Measurements from ENCODE around the gene CD84. TPM values are rescaled to one million over a fixed set of nuclear protein-coding genes. Genes with fewer than 3 reads are reported as not detected.
"Not testable (repeated sequence)": the region's sequence is repeated elsewhere in the genome, so short reads cannot be mapped to it uniquely, and the experiment has no call there.

CD84 gene
- total and polyA plus RNA-seq, 3 donors from 2014 or later = 6.4 to 7.7 (median 6.9) TPM

DNA sequence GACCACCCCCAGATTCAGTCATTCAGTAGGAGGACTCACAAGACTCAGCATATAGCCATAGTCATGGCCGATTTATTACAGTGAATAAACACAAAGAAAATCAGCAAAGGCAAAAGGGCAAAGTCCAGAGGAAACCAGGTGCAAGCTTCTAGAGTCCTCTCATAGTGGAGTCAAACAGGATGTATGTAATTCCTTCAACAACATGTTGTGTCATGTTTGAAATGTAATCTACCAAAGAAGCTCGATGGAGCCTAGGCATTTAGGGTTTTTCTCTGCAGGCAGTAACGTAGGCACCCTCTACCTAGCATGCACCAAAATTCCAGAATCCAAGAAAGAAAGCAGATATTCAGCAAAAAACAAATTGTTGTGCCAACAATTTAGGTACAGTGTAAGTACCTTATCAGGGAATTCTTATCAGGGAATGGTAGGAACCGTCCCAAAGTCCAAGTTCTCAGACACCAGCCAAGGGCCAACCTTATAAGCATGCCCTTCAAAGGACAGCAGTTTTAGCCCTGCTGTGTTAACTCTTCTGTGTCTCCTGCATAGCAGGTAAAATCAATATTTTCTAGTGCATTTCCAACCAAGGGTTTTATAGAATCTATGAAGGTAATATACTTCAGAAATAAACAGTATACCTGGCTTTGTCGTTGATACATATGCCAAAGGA, 40.2 kb downstream of the CD84 start:
- no peak for DNase-seq

DNA sequence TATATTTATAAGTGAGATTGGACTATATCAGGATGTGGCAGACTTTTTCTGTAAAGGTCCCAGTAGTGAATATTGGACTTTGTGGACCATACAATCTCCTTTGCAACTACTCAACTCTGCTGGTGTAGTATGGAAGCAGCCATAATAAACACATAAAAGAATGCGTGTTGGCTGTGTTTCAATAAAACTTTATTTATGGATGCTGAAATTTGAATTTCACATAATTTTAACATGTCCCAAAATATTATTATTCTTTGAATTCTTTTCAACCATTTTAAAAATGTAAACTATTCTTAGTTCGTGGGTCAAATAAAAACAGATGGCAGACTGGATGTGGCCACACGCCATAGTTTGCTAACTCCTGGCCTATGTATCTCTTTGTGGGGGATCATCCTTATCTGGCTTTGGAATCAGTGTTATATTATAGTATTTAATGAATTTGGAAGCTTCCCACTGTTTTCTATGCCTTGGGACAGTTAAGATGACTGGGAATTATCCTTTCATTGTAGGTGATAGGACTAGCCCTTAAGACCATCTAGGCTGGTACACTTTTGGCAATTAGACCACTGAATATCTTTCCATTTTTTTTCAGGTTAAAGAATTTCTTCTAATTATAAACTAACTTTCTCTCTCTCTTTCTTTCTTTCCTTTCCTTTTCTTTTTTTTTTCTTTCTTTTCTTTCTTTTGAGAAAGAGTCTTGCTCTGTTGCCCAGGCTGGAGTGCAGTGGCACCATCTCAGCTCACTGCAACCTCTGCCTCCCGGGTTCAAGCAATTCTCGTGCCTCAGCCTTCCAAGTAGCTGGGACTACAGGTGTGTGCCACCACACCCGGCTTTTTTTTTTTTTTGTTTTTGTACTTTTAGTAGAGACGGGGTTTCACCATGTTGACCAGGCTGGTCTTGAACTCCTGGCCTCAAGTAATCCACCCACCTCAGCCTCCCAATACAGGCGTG, 41.3 kb downstream of the CD84 start:
- H3K27me3 ChIP-seq = no peaks in the 10 kb centered on the region
- no peak for DNase-seq
- WGBS, 2 donors = 90 to 92% methylated on average over 8 of the region's 8 CpGs
- intact Hi-C loops (cut with DNase I; ENCODE audit: low total_unique reads) = no loop called here
- TF ChIP-seq POLR2A (IDR thresholded peaks at IDR 0.05) = no peak
- TF ChIP-seq, protein P1, sequence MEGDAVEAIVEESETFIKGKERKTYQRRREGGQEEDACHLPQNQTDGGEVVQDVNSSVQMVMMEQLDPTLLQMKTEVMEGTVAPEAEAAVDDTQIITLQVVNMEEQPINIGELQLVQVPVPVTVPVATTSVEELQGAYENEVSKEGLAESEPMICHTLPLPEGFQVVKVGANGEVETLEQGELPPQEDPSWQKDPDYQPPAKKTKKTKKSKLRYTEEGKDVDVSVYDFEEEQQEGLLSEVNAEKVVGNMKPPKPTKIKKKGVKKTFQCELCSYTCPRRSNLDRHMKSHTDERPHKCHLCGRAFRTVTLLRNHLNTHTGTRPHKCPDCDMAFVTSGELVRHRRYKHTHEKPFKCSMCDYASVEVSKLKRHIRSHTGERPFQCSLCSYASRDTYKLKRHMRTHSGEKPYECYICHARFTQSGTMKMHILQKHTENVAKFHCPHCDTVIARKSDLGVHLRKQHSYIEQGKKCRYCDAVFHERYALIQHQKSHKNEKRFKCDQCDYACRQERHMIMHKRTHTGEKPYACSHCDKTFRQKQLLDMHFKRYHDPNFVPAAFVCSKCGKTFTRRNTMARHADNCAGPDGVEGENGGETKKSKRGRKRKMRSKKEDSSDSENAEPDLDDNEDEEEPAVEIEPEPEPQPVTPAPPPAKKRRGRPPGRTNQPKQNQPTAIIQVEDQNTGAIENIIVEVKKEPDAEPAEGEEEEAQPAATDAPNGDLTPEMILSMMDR (IDR thresholded peaks at IDR 0.05) = no peak
- no peaks in the 10 kb centered on the region for H3K9me3 ChIP-seq
- no peak overlapping the region for H3K27ac ChIP-seq
- no peaks in the 10 kb centered on the region for H3K36me3 ChIP-seq (ENCODE audit: low read depth, missing control alignments)
- no peak overlapping the region for H3K4me3 ChIP-seq
- no peaks in the 10 kb centered on the region for H3K4me1 ChIP-seq

More for the DNA sequence above, 40.2 kb downstream of the CD84 start:
- TF ChIP-seq POLR2A (IDR thresholded peaks at IDR 0.05) = no peak
- TF ChIP-seq, protein P1 (IDR thresholded peaks at IDR 0.05) = no peak
- intact Hi-C loops (cut with DNase I; ENCODE audit: low total_unique reads) = no loop called here
- no peak overlapping the region for H3K4me3 ChIP-seq
- H3K27ac ChIP-seq = no peak overlapping the region
- no peaks in the 10 kb centered on the region for H3K27me3 ChIP-seq
- no peaks in the 10 kb centered on the region for H3K9me3 ChIP-seq
- 56 to 69% methylated on average over 5 of the region's 5 CpGs for WGBS, 2 donors
- H3K4me1 ChIP-seq = no peaks in the 10 kb centered on the region
- no peaks in the 10 kb centered on the region for H3K36me3 ChIP-seq (ENCODE audit: low read depth, missing control alignments)

DNA sequence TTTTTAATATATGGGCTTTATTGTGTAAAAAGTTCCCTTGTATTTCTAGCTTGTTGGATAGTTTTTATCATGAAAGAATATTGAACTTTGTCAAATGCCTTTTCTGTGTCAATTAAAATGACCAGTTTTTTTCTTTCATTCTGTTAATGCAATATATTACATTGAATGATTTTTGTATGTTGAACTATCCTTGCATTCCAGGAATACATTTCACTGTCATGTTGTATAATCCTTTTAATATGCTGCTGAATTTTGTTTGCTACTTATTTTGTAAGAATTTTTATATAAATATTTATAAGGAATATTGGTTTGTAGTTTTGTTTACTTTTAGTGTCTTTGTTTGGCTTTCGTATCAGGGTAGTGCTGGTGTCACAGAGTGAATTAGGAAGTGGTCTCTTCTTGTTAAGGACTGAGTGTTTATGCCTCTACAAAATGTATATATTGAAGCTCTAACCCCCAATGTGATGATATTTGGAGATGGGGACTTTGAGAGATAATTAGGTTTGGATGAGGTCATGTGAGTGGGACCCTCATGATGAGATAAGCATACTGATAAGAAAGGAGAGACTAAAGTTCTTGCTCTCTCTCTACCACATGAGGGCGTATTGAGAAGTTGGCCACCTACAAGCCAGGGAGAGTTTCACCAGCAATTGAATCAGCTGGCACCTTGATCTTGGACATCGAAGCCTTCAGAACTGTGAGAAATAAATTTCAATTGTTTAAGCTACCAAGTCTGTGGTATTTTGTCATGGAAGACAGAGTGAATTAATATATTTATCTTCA, 44.3 kb downstream of the CD84 start:
- no peak overlapping the region for H3K27ac ChIP-seq
- 80 to 90% methylated on average over 3 of the region's 3 CpGs for WGBS, 2 donors
- TF ChIP-seq, protein P1 (IDR thresholded peaks at IDR 0.05) = no peak
- TF ChIP-seq POLR2A (IDR thresholded peaks at IDR 0.05) = no peak
- no peaks in the 10 kb centered on the region for H3K36me3 ChIP-seq (ENCODE audit: low read depth, missing control alignments)
- H3K9me3 ChIP-seq = no peaks in the 10 kb centered on the region
- intact Hi-C loops (cut with DNase I; ENCODE audit: low total_unique reads) = no loop called here
- H3K4me3 ChIP-seq = no peak overlapping the region
- DNase-seq = no peak
- no peaks in the 10 kb centered on the region for H3K27me3 ChIP-seq
- H3K4me1 ChIP-seq = no peaks in the 10 kb centered on the region

DNA sequence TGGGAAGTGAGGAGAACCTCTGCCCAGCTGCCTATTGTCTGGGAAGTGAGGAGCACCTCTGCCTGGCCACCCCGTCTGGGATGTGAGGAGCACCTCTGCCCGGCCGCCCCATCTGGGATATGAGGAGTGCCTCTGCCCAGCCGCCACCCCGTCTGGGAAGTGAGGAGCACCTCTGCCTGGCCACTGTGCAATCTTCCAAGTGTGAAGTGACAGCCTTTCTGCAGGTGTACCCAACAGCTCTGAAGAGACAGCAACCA, 46.8 kb downstream of the CD84 start:
- H3K4me3 ChIP-seq; H3K27ac ChIP-seq; H3K4me1 ChIP-seq; H3K36me3 ChIP-seq (ENCODE audit: low read depth, missing control alignments); intact Hi-C loops (cut with DNase I; ENCODE audit: low total_unique reads); H3K9me3 ChIP-seq; DNase-seq; H3K27me3 ChIP-seq: not testable (repeated sequence)
- WGBS, 2 donors = 71 to 93% methylated on average over 1 to 5 of the region's 5 CpGs

DNA sequence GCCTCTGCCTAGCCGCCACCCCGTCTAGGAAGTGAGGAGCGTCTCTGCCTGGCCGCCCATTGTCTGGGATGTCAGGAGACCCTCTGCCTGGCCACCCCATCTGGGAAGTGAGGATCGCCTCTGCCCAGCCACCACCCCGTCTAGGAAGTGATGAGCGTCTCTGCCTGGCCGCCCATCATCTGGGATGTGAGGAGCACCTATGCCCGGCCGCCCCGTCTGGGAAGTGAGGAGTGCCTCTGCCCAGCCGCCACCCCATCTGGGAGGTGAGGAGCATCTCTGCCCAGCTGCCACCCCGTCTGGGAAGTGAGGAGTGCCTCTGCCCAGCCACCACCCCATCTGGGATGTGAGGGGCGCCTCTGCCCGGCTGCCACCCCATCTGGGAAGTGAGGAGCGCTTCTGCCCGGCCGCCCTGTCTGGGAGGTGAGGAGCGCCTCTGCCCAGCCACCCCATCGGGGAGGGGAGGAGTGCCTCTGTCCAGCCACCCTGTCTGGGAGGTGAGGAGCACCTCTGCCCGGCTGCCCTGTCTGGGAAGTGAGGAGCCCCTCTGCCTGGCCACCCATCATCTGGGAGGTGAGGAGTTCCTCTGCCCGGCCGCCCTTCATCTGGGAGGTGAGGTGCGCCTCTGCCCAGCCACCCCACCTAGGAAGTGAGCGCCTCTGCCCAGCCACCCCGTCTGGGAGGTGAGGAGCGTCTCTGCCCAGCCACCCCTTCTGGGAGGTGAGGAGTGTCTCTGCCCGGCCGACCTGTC, 47.3 kb downstream of the CD84 start:
- H3K4me3 ChIP-seq; H3K36me3 ChIP-seq (ENCODE audit: low read depth, missing control alignments); H3K4me1 ChIP-seq; H3K27ac ChIP-seq; DNase-seq; H3K27me3 ChIP-seq; H3K9me3 ChIP-seq; intact Hi-C loops (cut with DNase I; ENCODE audit: low total_unique reads): not testable (repeated sequence)
- WGBS, 2 donors = 91 to 100% methylated on average over 1 to 28 of the region's 29 CpGs

DNA sequence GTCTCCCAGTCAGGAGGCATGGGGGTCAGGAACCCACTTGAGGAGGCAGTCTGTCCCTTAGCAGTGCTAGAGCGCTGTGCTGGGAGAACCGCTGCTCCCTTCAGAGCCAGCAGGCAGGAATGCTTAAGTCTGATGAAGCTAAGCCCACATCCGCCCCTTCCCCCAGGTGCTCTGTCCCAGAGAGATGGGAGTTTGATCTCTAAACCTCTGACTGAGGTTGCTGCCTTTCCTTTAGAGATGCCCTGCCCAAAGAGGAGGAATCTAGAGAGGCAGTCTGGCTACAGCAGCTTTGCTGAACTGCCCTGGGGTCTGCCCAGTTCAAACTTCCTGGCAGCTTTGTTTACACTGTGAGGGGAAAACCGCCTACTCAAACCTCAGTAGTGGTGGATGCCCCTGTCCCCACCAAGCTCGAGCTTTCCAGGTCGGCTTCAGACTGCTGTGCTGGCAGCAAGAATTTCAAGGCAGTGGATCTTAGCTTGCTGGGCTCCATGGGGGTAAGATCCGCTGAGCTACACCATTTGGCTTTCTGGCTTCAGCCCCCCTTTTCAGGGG, 49.8 kb downstream of the CD84 start:
- DNase-seq; H3K4me1 ChIP-seq; H3K27me3 ChIP-seq; intact Hi-C loops (cut with DNase I; ENCODE audit: low total_unique reads); H3K27ac ChIP-seq; H3K9me3 ChIP-seq; H3K4me3 ChIP-seq; H3K36me3 ChIP-seq (ENCODE audit: low read depth, missing control alignments): not testable (repeated sequence)
- 54 to 76% methylated on average over 4 to 7 of the region's 7 CpGs for WGBS, 2 donors

DNA sequence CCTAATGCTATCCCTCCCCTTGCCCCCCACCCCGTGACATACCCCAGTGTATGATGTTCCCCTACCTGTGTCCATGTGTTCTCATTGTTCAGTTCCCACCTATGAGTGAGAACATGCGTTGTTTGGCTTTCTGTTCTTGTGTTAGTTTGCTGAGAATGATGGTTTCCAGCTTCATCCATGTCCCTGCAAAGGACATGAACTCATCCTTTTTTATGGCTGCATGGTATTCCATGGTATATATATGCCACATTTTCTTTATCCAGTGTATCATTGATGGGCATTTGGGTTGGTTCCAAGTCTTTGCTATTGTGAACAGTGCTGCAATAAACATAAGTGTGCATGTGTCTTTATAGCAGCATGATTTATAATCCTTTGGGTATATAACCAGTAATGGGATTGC, 55.5 kb downstream of the CD84 start:
- WGBS, 2 donors = 88% methylated on average over 2 of the region's 2 CpGs
- H3K36me3 ChIP-seq (ENCODE audit: low read depth, missing control alignments); DNase-seq; H3K27me3 ChIP-seq; intact Hi-C loops (cut with DNase I; ENCODE audit: low total_unique reads); H3K4me1 ChIP-seq; H3K4me3 ChIP-seq; H3K9me3 ChIP-seq; H3K27ac ChIP-seq: not testable (repeated sequence)
